GF-D8 (cell line): Measurements from ENCODE around the gene BCL2L11.

Source experiments
- DNase-seq: peaks from one replicate; lab custom pipeline; 2025; lab: John Stamatoyannopoulos, UW

Gene BCL2L11

GRCh38 chr2:111168528-111169239, 48.0 kb downstream of the BCL2L11 start:
- DNase-seq = no peak

GRCh38 chr2:111169268-111169667, 48.6 kb downstream of the BCL2L11 start:
- no peak for DNase-seq

GRCh38 chr2:111169924-111170323, 49.2 kb downstream of the BCL2L11 start:
- no peak for DNase-seq

- DNase-seq = no peak
These were observed 50.7 kb downstream of the BCL2L11 start for GRCh38 chr2:111171337-111171930.

GRCh38 chr2:111172666-111173065, 52.0 kb downstream of the BCL2L11 start:
- DNase-seq = no peak

- no peak for DNase-seq
These were observed 52.6 kb downstream of the BCL2L11 start for GRCh38 chr2:111173338-111173737.

- DNase-seq = no peak
These were observed 53.1 kb downstream of the BCL2L11 start for GRCh38 chr2:111173856-111174255.

- DNase-seq = no peak
These were observed 54.9 kb downstream of the BCL2L11 start for GRCh38 chr2:111175615-111176014.

GRCh38 chr2:111176388-111176787, 55.7 kb downstream of the BCL2L11 start:
- no peak for DNase-seq

GRCh38 chr2:111176867-111177266, 56.2 kb downstream of the BCL2L11 start:
- DNase-seq = no peak

GRCh38 chr2:111178296-111178695, 57.6 kb downstream of the BCL2L11 start:
- DNase-seq = no peak

GRCh38 chr2:111178730-111179405, 58.2 kb downstream of the BCL2L11 start:
- DNase-seq = no peak

GRCh38 chr2:111182121-111182520, 61.4 kb downstream of the BCL2L11 start:
- DNase-seq = no peak

GRCh38 chr2:111182740-111183139, 62.0 kb downstream of the BCL2L11 start:
- no peak for DNase-seq

- no peak for DNase-seq
These were observed 64.1 kb downstream of the BCL2L11 start for GRCh38 chr2:111184725-111185310.

GRCh38 chr2:111185361-111186022, 64.8 kb downstream of the BCL2L11 start:
- DNase-seq = no peak

GRCh38 chr2:111186121-111186715, 65.5 kb downstream of the BCL2L11 start:
- DNase-seq = no peak

GRCh38 chr2:111186933-111187332, 66.2 kb downstream of the BCL2L11 start:
- no peak for DNase-seq

GRCh38 chr2:111188681-111189080, 68.0 kb downstream of the BCL2L11 start:
- DNase-seq = no peak

- no peak for DNase-seq
These were observed 68.4 kb downstream of the BCL2L11 start for GRCh38 chr2:111189106-111189505.

- DNase-seq = no peak
These were observed 70.3 kb downstream of the BCL2L11 start for GRCh38 chr2:111190816-111191540.
